ENCODE results near the gene GPS1. TPM values are rescaled to one million over a fixed set of nuclear protein-coding genes. Genes with fewer than 3 reads are reported as not detected.
A peak's percentile ranks its signal among the peaks of the same experiment; 100 is the strongest.

The GPS1 gene
- total and polyA plus RNA-seq, 9 of the 15 experiments (the other 6 are each of a cell fraction or from before 2014, with no cell fraction given) = 3.1 to 167 (median 69.9) TPM

- TF ChIP-seq DEAF1 (CRISPR knock-in tag; IDR thresholded peaks at IDR 0.05) = no peak
- no peak for TF ChIP-seq E2F3 (CRISPR knock-in tag; IDR thresholded peaks at IDR 0.05)
- TF ChIP-seq POU5F1 (IDR thresholded peaks at IDR 0.05; ENCODE audit: borderline replicate concordance, low read depth, low read length, partially characterized antibody) = no peak
- no peak for TF ChIP-seq NR2C1 (IDR thresholded peaks at IDR 0.05)
- no peak for TF ChIP-seq NR2C1 (tag; IDR thresholded peaks at IDR 0.05)
- peak; percentile 87 for TF ChIP-seq PKNOX1 (IDR thresholded peaks at IDR 0.05)
- no peak for TF ChIP-seq ZNF778 (CRISPR knock-in tag; IDR thresholded peaks at IDR 0.05)
- TF ChIP-seq TEAD1 (CRISPR knock-in tag; IDR thresholded peaks at IDR 0.05) = peak; percentile 20 to 96; a peak in 2 of 4 replicates
- TF ChIP-seq ZNF318 (IDR thresholded peaks at IDR 0.05; ENCODE audit: borderline replicate concordance in 1 of 2, low read depth in 1 of 2) = no peak
- no peak for TF ChIP-seq ZNF224 (CRISPR knock-in tag; IDR thresholded peaks at IDR 0.05)
- TF ChIP-seq DPF2 (IDR thresholded peaks at IDR 0.05) = no peak
- TF ChIP-seq ZNF764 (CRISPR knock-in tag; IDR thresholded peaks at IDR 0.05; ENCODE audit: low read depth) = no peak
- TF ChIP-seq ILF3 (IDR thresholded peaks at IDR 0.05; ENCODE audit: borderline replicate concordance) = no peak; the same call in 1 of the 2 replicates
- peak; percentile 90 to 91 for TF ChIP-seq MAZ (CRISPR knock-in tag; conservative IDR thresholded peaks at IDR 0.05 in 1 of 2, IDR thresholded peaks at IDR 0.05 in 1 of 2)
- TF ChIP-seq LCOR (CRISPR knock-in tag; IDR thresholded peaks at IDR 0.05) = peak; percentile 81; the same call in 1 of the 2 replicates
Observed at GRCh38 chr17:82037092-82037888, 14.4 kb upstream of the GPS1 start, which contains the start of gene DCXR (continued).

Measured in K562 (cell line).